OCI-M1 (cell line): ENCODE data around the gene C3.
"Not testable (repeated sequence)": the region's sequence is repeated elsewhere in the genome, so short reads cannot be mapped to it uniquely, and the experiment has no call there.

Experiments used
- DNase-seq: peaks from one replicate; lab custom pipeline; 2025; lab: John Stamatoyannopoulos, UW

C3 gene

GRCh38 chr19:6662702-6663101, 57.7 kb downstream of the C3 start:
- DNase-seq: no peak

- not testable (repeated sequence) for DNase-seq
Observed at GRCh38 chr19:6661509-6662244, 58.8 kb downstream of the C3 start.

DNA sequence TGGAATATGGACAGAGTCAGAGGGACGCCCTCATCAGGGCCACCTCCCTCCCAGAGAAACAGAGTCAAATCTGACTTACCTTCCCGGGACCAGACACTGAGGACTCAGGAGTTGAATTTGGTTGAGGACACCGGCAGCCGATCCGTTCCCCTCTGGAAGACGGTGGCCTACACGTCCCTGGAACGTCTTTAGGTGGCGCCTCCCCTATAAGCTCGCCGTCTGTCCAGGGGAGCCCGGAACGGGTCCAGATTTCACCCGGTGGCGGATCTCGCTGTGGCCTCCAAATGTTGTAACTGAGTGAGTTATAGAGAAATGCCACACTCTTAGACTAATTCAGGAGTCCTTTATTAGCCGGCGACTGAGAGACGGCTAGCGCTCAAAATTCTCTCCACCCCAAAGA, 59.5 kb downstream of the C3 start:
- no peak for DNase-seq

DNA sequence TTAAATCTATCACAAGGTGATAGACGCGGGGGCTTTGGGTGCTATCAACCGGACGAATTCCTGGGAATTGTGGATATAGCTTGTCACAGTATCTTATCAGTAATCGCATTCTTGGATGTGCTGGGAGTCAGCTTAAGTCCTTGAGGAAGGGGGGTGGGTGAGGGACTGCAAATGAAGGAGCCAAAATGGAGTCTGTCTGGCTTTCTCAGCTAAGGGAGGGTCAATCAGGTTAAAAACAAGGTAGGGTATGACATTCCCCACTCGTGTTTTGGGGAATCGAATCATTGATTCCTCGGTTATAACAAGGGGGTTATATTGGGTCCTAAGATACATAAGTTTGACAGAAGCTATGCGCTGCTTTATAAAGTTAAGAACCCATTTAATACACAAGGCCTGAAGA, 64.1 kb downstream of the C3 start:
- not testable (repeated sequence) for DNase-seq

DNA sequence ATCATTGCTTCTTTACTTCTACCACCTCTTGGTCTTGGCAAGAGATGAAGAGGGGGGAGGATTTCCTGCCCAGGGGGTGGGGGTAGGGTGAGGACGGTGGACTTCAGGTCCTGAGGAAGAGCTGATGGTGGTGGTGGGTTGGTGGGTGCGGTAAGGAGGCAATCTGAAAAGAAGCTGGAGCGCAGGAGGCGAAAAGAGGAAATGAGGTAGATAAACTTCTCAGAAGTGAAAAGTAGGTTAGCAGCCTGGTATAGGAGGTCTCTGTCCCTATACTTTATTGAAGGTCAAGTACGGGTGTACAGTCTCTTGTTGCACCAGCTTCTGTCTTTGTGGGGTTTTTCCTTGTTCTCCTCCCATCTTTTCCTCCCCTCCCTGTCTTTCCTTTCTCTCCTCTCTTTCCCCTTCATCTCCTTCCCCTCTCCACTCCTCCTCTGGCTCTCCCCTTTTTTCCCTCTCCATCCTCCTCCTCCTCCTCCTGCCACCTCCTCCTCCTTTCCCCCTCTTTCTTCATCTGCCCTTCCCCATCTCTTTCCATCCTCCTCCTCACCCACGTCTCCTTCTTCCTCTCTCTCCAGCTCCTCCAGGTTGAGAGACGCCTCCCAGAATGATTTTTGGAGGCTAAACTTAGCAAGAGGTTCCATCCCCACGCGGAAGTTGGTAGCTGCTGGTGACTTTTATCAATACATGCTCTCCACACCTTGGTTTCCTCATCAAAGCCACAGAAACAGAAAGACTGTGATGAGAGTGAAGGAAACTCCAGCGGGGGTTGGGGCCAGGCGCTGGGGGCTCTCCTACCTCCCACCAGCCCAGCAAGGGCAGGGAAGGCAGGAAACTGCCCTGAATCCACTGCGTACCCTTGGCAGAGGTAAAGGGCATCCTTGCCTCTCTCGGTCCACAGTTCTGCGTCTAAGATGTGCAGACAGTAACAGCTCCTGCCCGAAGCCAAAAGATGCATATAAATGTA, 65.8 kb downstream of the C3 start:
- peak; percentile 41 for DNase-seq

GRCh38 chr19:6652805-6653094, 67.7 kb downstream of the C3 start:
- no peak for DNase-seq

DNA sequence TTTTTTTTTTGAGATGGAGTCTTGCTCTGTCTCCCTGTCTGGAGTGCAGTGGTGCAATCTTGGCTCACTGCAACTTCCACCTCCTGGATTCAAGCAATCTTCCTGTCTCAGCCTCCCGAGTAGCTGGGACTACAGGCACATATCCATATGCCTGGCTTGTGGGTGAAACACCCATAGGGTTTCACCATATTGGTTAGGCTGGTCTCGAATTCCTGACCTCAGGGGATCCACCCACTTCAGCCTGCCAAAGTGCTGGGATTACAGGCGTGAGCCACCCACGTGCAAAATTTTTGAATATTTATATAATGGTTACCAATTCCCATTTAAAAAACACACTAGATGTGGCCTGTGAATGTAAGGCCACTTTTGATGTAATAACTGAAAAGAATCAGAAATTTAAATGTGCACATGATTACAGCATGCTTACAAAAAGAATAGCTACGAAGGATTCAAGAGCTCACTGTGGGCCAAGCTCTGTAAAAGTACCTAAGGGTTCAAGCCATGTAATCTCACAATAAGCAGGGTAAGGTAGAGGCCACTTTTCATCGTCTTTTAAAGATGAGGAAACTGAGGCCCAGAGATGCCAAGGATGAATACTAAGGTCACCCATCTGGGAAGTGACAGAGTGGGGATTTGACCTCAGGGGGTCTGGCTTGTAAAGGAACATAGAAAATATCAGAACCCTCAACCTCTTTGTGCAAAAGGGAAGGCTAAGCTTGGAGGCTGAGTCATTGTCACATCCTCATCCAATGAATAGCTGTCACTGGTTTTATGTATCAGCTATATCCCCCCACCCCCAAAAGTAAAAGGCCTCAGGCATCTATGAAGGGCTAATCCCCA, 68.3 kb downstream of the C3 start:
- DNase-seq: no peak

DNA sequence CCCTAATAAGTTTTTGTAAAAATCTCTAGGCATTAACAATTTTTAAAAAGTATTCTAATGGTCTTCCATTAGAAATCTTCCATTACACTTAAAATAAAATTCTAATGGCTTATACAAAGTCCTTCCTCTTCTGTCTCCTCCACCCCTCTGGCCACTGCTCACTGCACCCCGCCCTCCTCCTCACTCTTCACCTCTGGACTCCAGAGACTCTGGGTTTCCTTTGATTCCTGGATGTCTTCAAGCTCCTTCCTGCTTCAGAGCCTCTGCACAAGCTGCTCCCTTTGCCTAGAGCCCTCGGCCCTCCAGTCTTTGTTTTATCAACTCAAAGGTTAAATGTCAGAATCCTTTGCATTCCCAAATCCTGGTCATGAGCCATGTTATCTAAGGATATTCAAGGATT, 71.3 kb downstream of the C3 start:
- DNase-seq: no peak

DNA sequence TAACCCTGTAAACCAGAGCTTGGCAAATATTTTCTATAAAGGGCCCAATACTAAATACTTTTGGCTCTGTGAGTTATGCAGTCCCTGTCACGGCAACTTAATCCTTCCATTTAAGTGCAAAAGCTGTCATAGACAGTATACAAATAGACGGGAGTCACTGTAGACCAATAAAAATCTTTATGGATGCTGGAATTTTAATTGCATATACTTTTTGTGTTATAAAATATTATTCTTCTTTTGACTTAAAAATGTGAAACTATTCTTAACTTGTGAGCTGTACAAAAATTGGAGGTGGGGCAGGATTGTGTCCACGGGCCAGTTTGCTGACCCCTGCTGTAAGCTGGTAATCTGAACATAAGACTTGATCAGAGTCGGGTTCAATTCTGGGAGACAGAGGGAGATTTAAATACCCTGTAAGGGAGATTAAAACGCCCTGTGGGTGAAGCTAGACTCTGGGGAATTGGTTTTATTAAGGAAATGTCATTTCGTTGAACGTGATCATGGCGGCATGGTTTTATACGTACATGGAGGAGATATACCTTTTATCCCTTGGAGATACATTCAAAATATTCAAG, 72.2 kb downstream of the C3 start:
- DNase-seq: no peak

GRCh38 chr19:6644796-6645195, 75.7 kb downstream of the C3 start:
- DNase-seq: no peak

DNA sequence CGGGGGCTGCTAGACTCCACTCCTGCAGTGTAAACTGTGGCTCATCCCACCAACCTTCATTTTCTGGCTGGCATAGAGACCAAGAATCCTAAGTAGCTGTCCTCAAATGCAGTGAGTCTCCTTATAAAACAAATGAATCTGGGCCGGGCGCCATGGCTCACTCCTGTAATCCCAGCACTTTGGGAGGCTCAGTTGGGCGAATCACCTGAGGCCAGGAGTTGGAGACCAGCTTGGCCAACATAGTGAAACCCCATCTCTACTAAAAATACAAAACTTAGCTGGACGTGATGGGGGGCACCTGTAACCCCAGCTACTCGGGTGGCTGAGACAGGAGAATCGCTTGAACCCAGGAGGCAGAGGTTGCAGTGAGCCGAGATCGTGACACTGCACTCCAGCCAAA, 80.1 kb downstream of the C3 start:
- DNase-seq: not testable (repeated sequence)

GRCh38 chr19:6639439-6639838, 81.0 kb downstream of the C3 start:
- DNase-seq: peak; percentile 8

GRCh38 chr19:6633456-6633813, 87.0 kb downstream of the C3 start:
- DNase-seq: not testable (repeated sequence)

GRCh38 chr19:6632747-6633455, 87.5 kb downstream of the C3 start:
- DNase-seq: peak; percentile 79

GRCh38 chr19:6632002-6632621, 88.3 kb downstream of the C3 start:
- peak; percentile 83 for DNase-seq
